ENCODE data around the gene TRIM2. TPM values are rescaled to one million over a fixed set of nuclear protein-coding genes. Genes with fewer than 3 reads are reported as not detected.

TRIM2 gene
- polyA plus RNA-seq, 3 donors, result 0.50 to 0.96 (median 0.76) TPM

DNA sequence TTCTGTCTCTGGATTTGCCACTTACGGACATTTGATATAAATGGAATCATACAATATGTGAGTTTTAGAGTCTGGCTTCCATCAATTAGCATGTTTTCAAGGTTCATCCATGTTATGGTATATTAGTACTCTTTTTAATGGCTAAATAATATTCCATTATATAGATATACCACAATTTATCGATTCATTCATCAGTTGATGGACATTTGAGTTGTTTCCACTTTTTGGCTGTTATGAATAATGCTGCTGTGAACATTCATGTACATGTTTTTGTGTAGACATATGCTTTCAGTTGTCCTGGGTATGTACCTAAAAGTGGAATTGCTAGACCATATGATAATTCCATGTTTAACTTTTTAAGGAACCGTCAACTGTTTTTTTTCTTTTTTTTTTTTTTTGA, 79.0 kb downstream of the TRIM2 start:
- Histone ChIP-seq H3K36me3 (replicated peaks in 1 of 2; ENCODE audit: control insufficient read depth in 1 of 2, insufficient read depth in 2 of 2, low read length in 2 of 2) (no peaks in the 10 kb centered on the region), H3K4me2 (replicated peaks; ENCODE audit: extremely low read depth, low read length, poor library complexity, severe bottlenecking) (no peak overlapping the region), H4K20me1 (ENCODE audit: insufficient read depth, low read length) (no peaks in the 10 kb centered on the region), H3K79me2 (ENCODE audit: insufficient read depth, low read length) (no peaks in the 10 kb centered on the region), H3K27ac (ENCODE audit: low read depth in 1 of 2, low read length in 2 of 2) (no peak overlapping the region), H3K9me3 (replicated peaks in 1 of 2; ENCODE audit: control insufficient read depth in 1 of 2, insufficient read depth in 1 of 2, low read length in 2 of 2) (peaks cover 0 to 7% of the 10 kb centered on the region in 2 donors), H2AFZ (ENCODE audit: insufficient read depth, low read depth, low read length, poor library complexity, severe bottlenecking) (no peak overlapping the region), H3K4me1 (ENCODE audit: control insufficient read depth in 1 of 2, insufficient read depth in 2 of 2, low read length in 2 of 2) (no peaks in the 10 kb centered on the region), H3K4me3 (replicated peaks in 1 of 3; ENCODE audit: low read depth in 2 of 3, low read length in 3 of 3) (no peak overlapping the region), H3K27me3 (ENCODE audit: control insufficient read depth in 2 of 2, insufficient read depth in 2 of 2, low read length in 2 of 2) (no peaks in the 10 kb centered on the region), H3K9ac (ENCODE audit: insufficient read depth, low read length, poor library complexity, severe bottlenecking) (no peak overlapping the region)
- Mint-ChIP-seq H3K4me1 (no peaks in the 10 kb centered on the region), H3K9me3 (peaks cover 2 to 17% (median 13%) of the 10 kb centered on the region in 7 donors), H3K27me3 (ENCODE audit: low read depth in 3 of 3) (peaks cover 0 to 3% (median 0%) of the 10 kb centered on the region in 3 donors), H3K4me3 (no peak overlapping the region), H3K27ac (no peak overlapping the region), H3K36me3 (no peaks in the 10 kb centered on the region)
- 100% methylated on average over 1 of the region's 3 CpGs for WGBS (ENCODE audit: insufficient coverage)
- TF ChIP-seq, protein P1, sequence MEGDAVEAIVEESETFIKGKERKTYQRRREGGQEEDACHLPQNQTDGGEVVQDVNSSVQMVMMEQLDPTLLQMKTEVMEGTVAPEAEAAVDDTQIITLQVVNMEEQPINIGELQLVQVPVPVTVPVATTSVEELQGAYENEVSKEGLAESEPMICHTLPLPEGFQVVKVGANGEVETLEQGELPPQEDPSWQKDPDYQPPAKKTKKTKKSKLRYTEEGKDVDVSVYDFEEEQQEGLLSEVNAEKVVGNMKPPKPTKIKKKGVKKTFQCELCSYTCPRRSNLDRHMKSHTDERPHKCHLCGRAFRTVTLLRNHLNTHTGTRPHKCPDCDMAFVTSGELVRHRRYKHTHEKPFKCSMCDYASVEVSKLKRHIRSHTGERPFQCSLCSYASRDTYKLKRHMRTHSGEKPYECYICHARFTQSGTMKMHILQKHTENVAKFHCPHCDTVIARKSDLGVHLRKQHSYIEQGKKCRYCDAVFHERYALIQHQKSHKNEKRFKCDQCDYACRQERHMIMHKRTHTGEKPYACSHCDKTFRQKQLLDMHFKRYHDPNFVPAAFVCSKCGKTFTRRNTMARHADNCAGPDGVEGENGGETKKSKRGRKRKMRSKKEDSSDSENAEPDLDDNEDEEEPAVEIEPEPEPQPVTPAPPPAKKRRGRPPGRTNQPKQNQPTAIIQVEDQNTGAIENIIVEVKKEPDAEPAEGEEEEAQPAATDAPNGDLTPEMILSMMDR (IDR thresholded peaks at IDR 0.05), result no peak
- DNase-seq, result no peak
- intact Hi-C loops (cut with micrococcal nuclease), result no loop called here

DNA sequence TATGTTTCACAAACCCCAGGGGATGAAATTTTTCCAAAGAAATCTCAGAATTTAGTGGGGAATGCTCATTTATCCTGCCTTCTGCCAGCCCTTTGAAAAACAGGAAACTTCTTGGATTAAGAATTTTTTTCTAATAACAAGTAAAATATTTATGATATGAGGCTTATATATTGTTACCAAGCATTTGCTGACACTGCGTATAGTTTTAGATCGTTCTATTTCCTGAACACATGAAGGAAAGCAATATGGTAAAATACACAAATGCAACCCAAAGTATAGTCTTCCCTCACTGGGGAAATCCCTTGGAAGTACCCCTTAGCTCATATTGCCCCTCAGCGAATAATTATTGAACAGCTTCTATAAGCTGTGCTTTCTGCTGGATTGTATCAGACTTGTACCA, 85.9 kb downstream of the TRIM2 start:
- Histone ChIP-seq H3K4me1 (ENCODE audit: control insufficient read depth in 1 of 2, insufficient read depth in 2 of 2, low read length in 2 of 2) (no peaks in the 10 kb centered on the region), H3K4me3 (replicated peaks in 1 of 3; ENCODE audit: low read depth in 2 of 3, low read length in 3 of 3) (no peak overlapping the region), H3K4me2 (replicated peaks; ENCODE audit: extremely low read depth, low read length, poor library complexity, severe bottlenecking) (no peak overlapping the region), H3K9me3 (replicated peaks in 1 of 2; ENCODE audit: control insufficient read depth in 1 of 2, insufficient read depth in 1 of 2, low read length in 2 of 2) (no peaks in the 10 kb centered on the region), H3K27me3 (ENCODE audit: control insufficient read depth in 2 of 2, insufficient read depth in 2 of 2, low read length in 2 of 2) (no peaks in the 10 kb centered on the region), H3K9ac (ENCODE audit: insufficient read depth, low read length, poor library complexity, severe bottlenecking) (no peak overlapping the region), H2AFZ (ENCODE audit: insufficient read depth, low read depth, low read length, poor library complexity, severe bottlenecking) (no peak overlapping the region), H4K20me1 (ENCODE audit: insufficient read depth, low read length) (no peaks in the 10 kb centered on the region), H3K27ac (ENCODE audit: low read depth in 1 of 2, low read length in 2 of 2) (no peak overlapping the region), H3K79me2 (ENCODE audit: insufficient read depth, low read length) (no peaks in the 10 kb centered on the region), H3K36me3 (replicated peaks in 1 of 2; ENCODE audit: control insufficient read depth in 1 of 2, insufficient read depth in 2 of 2, low read length in 2 of 2) (no peaks in the 10 kb centered on the region)
- no CpG with 5 or more reads among the region's 3 CpGs for WGBS (ENCODE audit: insufficient coverage)
- Mint-ChIP-seq H3K9me3 (peaks cover 2 to 5% (median 3%) of the 10 kb centered on the region in 7 donors), H3K4me3 (no peak overlapping the region), H3K36me3 (peaks cover 0 to 2% of the 10 kb centered on the region in 2 donors), H3K27me3 (ENCODE audit: low read depth in 3 of 3) (peaks cover 0 to 3% (median 3%) of the 10 kb centered on the region in 3 donors), H3K4me1 (no peaks in the 10 kb centered on the region), H3K27ac (no peak overlapping the region)
- TF ChIP-seq, protein P1 (IDR thresholded peaks at IDR 0.05), result no peak
- DNase-seq, result no peak
- intact Hi-C loops (cut with micrococcal nuclease), result no loop called here

Data from CD14-positive monocyte (primary cell).